Uterus (tissue), 4 donors: ENCODE measurements around the gene HDHD2. TPM values are rescaled to one million over a fixed set of nuclear protein-coding genes. Genes with fewer than 3 reads are reported as not detected.

Experiments used
- DNase-seq, 2 donors: peaks; one replicate each; pipeline ENCODE4 v3.0.0-alpha.2; 2019 to 2020
- H3K27ac ChIP-seq, 2 donors: fragments of 200-600 bp; sonication (generic); 1 replicate in 1 of 2; 2 replicates in 1 of 2; pipeline ENCODE4 v1.5.1; 2016 to 2018
- H3K27me3 ChIP-seq, 2 donors: fragments of 200-600 bp; sonication (generic); one replicate each; pipeline ENCODE4 v1.5.1; 2018 to 2019; ENCODE audit warnings: control low read depth in 1 of 2
- H3K36me3 ChIP-seq, 2 donors: fragments of 200-600 bp; sonication (generic); one replicate each; pipeline ENCODE4 v1.5.1; 2019; ENCODE audit warnings: control low read depth in 1 of 2
- H3K4me1 ChIP-seq, 2 donors: fragments of 200-600 bp; sonication (generic); one replicate each; pipeline ENCODE4 v1.5.1; 2018 to 2019; ENCODE audit warnings: control low read depth in 1 of 2
- H3K4me3 ChIP-seq, 2 donors: fragments of 200-600 bp; sonication (generic); 1 replicate in 1 of 2; 2 replicates in 1 of 2; pipeline ENCODE4 v1.5.1; 2018 to 2019; ENCODE audit warnings: mild to moderate bottlenecking in 1 of 2
- H3K9me3 ChIP-seq, 2 donors: fragments of 200-600 bp; sonication (generic); one replicate each; pipeline ENCODE4 v1.5.1; 2019; ENCODE audit warnings: control low read depth in 1 of 2
- CTCF ChIP-seq, 4 experiments: fragments of 200-600 bp in 2 of 4; fragments of 450-650 bp in 2 of 4; sonication (generic) in 2 of 4; IDR thresholded peaks; one replicate each; pipeline ENCODE4 v1.5.1; 2016 to 2019; ENCODE audit warnings: antibody characterized with exemption in 4 of 4, mild to moderate bottlenecking in 2 of 4, moderate library complexity in 1 of 4
- POLR2A ChIP-seq, 2 donors: fragments of 450-650 bp; IDR thresholded peaks; one replicate each; pipeline ENCODE4 v1.6.1; 2016; ENCODE audit warnings: antibody characterized with exemption in 2 of 2, mild to moderate bottlenecking in 1 of 2, moderate library complexity in 1 of 2
- intact Hi-C: fragments of 100-400 bp; cut with DNase I; formaldehyde crosslinking; loops from one replicate; pipeline ENCODE4 v1.15.1; 2023; ENCODE audit warnings: low total_unique reads
- total RNA-seq, 4 donors: library from RNA; depleted of rRNA in 3 of 4; stranded (reverse); fragments of >200 nt in 3 of 4; gene quantifications; one replicate each; pipeline versions ENCODE4 v1.1.0 to v1.2.4, GENCODE V29; 2014 to 2023
- donor health status: DM: yes; HTN: yes; CAD: no.

Gene HDHD2
- total RNA-seq, 4 donors from 2014 or later: 8.8 to 57.7 (median 21.9) TPM

- DNase-seq: no peak
- Histone ChIP-seq H3K27me3 (no peaks in the 10 kb centered on the region), H3K4me1 (no peaks in the 10 kb centered on the region), H3K9me3 (no peaks in the 10 kb centered on the region), H3K36me3 (no peaks in the 10 kb centered on the region), H3K27ac (no peak overlapping the region), H3K4me3 (no peak overlapping the region)
- intact Hi-C loops: no loop called here
- TF ChIP-seq CTCF (IDR thresholded peaks at IDR 0.05) (no peak), POLR2A (IDR thresholded peaks at IDR 0.05) (no peak)
Measured at GRCh38 chr18:47087676-47088075, 62.6 kb downstream of the HDHD2 start.

GRCh38 chr18:47081578-47081977 is 68.7 kb downstream of the HDHD2 start:
- no peaks in the 10 kb centered on the region for H3K27me3 ChIP-seq
- TF ChIP-seq POLR2A (IDR thresholded peaks at IDR 0.05) (no peak), CTCF (IDR thresholded peaks at IDR 0.05) (no peak)
- H3K27ac ChIP-seq: no peak overlapping the region
- H3K9me3 ChIP-seq: no peaks in the 10 kb centered on the region
- H3K4me3 ChIP-seq: no peak overlapping the region
- H3K36me3 ChIP-seq: no peaks in the 10 kb centered on the region
- H3K4me1 ChIP-seq: no peaks in the 10 kb centered on the region
- intact Hi-C loops: no loop called here
- no peak for DNase-seq

GRCh38 chr18:47080872-47081271 is 69.4 kb downstream of the HDHD2 start:
- TF ChIP-seq POLR2A (IDR thresholded peaks at IDR 0.05): no peak
- no peak for TF ChIP-seq CTCF (IDR thresholded peaks at IDR 0.05)
- Histone ChIP-seq H3K27ac (no peak overlapping the region), H3K36me3 (no peaks in the 10 kb centered on the region), H3K9me3 (no peaks in the 10 kb centered on the region), H3K4me3 (no peak overlapping the region), H3K4me1 (no peaks in the 10 kb centered on the region), H3K27me3 (no peaks in the 10 kb centered on the region)
- intact Hi-C loops: no loop called here
- DNase-seq: no peak

- Histone ChIP-seq H3K36me3 (no peaks in the 10 kb centered on the region), H3K9me3 (no peaks in the 10 kb centered on the region), H3K27me3 (no peaks in the 10 kb centered on the region), H3K27ac (no peak overlapping the region), H3K4me3 (no peak overlapping the region), H3K4me1 (no peaks in the 10 kb centered on the region)
- TF ChIP-seq CTCF (IDR thresholded peaks at IDR 0.05) (no peak), POLR2A (IDR thresholded peaks at IDR 0.05) (no peak)
- intact Hi-C loops: no loop called here
- no peak for DNase-seq
Measured at GRCh38 chr18:47077111-47077510, 73.2 kb downstream of the HDHD2 start.

- Histone ChIP-seq H3K4me1 (no peaks in the 10 kb centered on the region), H3K9me3 (no peaks in the 10 kb centered on the region), H3K27ac (no peak overlapping the region), H3K36me3 (no peaks in the 10 kb centered on the region), H3K4me3 (no peak overlapping the region), H3K27me3 (no peaks in the 10 kb centered on the region)
- TF ChIP-seq CTCF (IDR thresholded peaks at IDR 0.05) (no peak), POLR2A (IDR thresholded peaks at IDR 0.05) (no peak)
- intact Hi-C loops: no loop called here
- no peak for DNase-seq
Measured at GRCh38 chr18:47075098-47075883, 75.0 kb downstream of the HDHD2 start.
